ENCODE data around the gene PLCD3. TPM values are rescaled to one million over a fixed set of nuclear protein-coding genes. Genes with fewer than 3 reads are reported as not detected.

PLCD3 gene
- total and polyA plus RNA-seq, 2 of the 4 experiments (the other 2 are of a cell fraction) = 5.6 to 36.6 TPM

GRCh38 chr17:45148183-45149036 is 16.1 kb upstream of the PLCD3 start, which contains the start of gene HEXIM1:
Gene HEXIM1 (plus strand): TSS chr17:45148475. CDS start chr17:45149191, 716 bp downstream.
- TF ChIP-seq BHLHE40 (IDR thresholded peaks at IDR 0.05; ENCODE audit: low read depth, low read length) (no peak), POLR2A (IDR thresholded peaks at IDR 0.05; ENCODE audit: low read depth, low read length) (peak; percentile 100), CHD1 (IDR thresholded peaks at IDR 0.05; ENCODE audit: low read depth, low read length) (no peak), RCOR1 (IDR thresholded peaks at IDR 0.05; ENCODE audit: insufficient replicate concordance, low read length) (peak; percentile 88), MAZ (IDR thresholded peaks at IDR 0.05; ENCODE audit: borderline replicate concordance, low read depth, low read length) (peak; percentile 100), MXI1 (IDR thresholded peaks at IDR 0.05; ENCODE audit: borderline replicate concordance, low read depth, low read length) (0 out of 2 replicates have a peak, but pooled peaks have one; percentile 18)
- TF ChIP-seq, protein P1, sequence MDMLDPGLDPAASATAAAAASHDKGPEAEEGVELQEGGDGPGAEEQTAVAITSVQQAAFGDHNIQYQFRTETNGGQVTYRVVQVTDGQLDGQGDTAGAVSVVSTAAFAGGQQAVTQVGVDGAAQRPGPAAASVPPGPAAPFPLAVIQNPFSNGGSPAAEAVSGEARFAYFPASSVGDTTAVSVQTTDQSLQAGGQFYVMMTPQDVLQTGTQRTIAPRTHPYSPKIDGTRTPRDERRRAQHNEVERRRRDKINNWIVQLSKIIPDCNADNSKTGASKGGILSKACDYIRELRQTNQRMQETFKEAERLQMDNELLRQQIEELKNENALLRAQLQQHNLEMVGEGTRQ (IDR thresholded peaks at IDR 0.05; ENCODE audit: low read depth, low read length) = peak; percentile 24
- Histone ChIP-seq H3K23ac (ENCODE audit: low read depth, low read length) (peak within 1 kb of the TSS; percentile 89; the same call in 1 of the 2 replicates), H3K4ac (ENCODE audit: low read depth, low read length) (peak within 1 kb of the TSS; percentile 99), H3K9ac (ENCODE audit: low read depth, low read length) (peak within 1 kb of the TSS; percentile 94), H2BK5ac (ENCODE audit: low read depth, low read length, poor library complexity, severe bottlenecking) (peak within 1 kb of the TSS; percentile 93), H3K27me3 (ENCODE audit: control insufficient read depth, insufficient read depth, low read length) (no peaks in the 10 kb centered on the region), H4K5ac (ENCODE audit: low read depth, low read length) (peak within 1 kb of the TSS; percentile 72), H3K4me1 (ENCODE audit: control insufficient read depth, insufficient read depth, low read length) (peaks cover 17% of the 10 kb centered on the region), H3K9me1 (ENCODE audit: insufficient read depth, low read length) (peaks cover 15% of the 10 kb centered on the region), H3K36me3 (ENCODE audit: control insufficient read depth, insufficient read depth, low read length) (0 out of 2 replicates have a peak, but pooled peaks cover 2% of the 10 kb centered on the region), H2AK9ac (replicated peaks; ENCODE audit: low read depth, low read length, poor library complexity) (peak within 1 kb of the TSS; percentile 97), H4K8ac (ENCODE audit: low read depth in 2 of 2, low read length in 2 of 2) (peak within 1 kb of the TSS; percentile 77 to 96), H3K56ac (ENCODE audit: extremely low read depth, insufficient read depth, low read length) (peak within 1 kb of the TSS; percentile 98), H2AFZ (replicated peaks; ENCODE audit: low read length, poor library complexity) (peak within 1 kb of the TSS; percentile 84), H3K4me3 (ENCODE audit: insufficient read depth, low read depth, low read length) (peak within 1 kb of the TSS; percentile 56), H3K4me2 (ENCODE audit: low read depth, low read length) (peak within 1 kb of the TSS; percentile 78), H2BK120ac (ENCODE audit: low read depth, low read length) (peak within 1 kb of the TSS; percentile 94), H3K18ac (ENCODE audit: low read depth, low read length) (peak within 1 kb of the TSS; percentile 85), H2BK20ac (ENCODE audit: low read depth, low read length) (peak within 1 kb of the TSS; percentile 96), H4K20me1 (ENCODE audit: insufficient read depth, low read length) (peaks cover 37% of the 10 kb centered on the region), H2BK15ac (ENCODE audit: low read depth, low read length) (peak within 1 kb of the TSS; percentile 51; the same call in 2 of the 3 replicates), H3K14ac (replicated peaks; ENCODE audit: low read depth, low read length) (peak within 1 kb of the TSS; percentile 99), H3K79me1 (ENCODE audit: low read depth in 1 of 2, low read length in 2 of 2) (peaks cover 7 to 46% of the 10 kb centered on the region in 2 experiments; a peak in 2 of 4 replicates), H3K9me3 (ENCODE audit: control insufficient read depth, insufficient read depth, low read length) (no peaks in the 10 kb centered on the region), H4K91ac (ENCODE audit: insufficient read depth, low read depth, low read length) (peak within 1 kb of the TSS; percentile 89), H2AK5ac (ENCODE audit: low read depth, low read length) (peak within 1 kb of the TSS; percentile 93), H3K27ac (ENCODE audit: insufficient read depth, low read length) (peak within 1 kb of the TSS; percentile 94)
- DNase-seq (peak; percentile 99), ATAC-seq (ENCODE audit: low read depth) (peak; percentile 74)
- in situ Hi-C loops (cut with MboI; ENCODE audit: low sequenced_read_pairs) (no loop called here), intact Hi-C loops (cut with micrococcal nuclease) (loop anchor here (1.0 kb wide), 2 partner anchors 13 to 49 kb away; partner anchors contain the start of gene HEXIM2), dilution Hi-C loops (cut with HindIII; ENCODE audit: low sequenced_read_pairs, unreplicated experiment) (no loop called here)
- TSS peak; percentile 56 for BruUV-seq (replicated peaks)
- ChIA-PET POLR2A (ENCODE audit: unreplicated experiment) (interaction anchor here (0.5 to 4.9 kb wide), 12 partner anchors 10 to 234 kb away, joined by 3 to 53 read pairs (median 4); partner anchors contain the start of genes ACBD4, HEXIM2 and MAP3K14), CTCF (interaction anchor here (0.7 to 4.7 kb wide), 8 partner anchors 12 to 178 kb away, joined by 3 to 60 read pairs (median 6); partner anchors contain the start of genes ACBD4 and HEXIM2)
- 0% methylated on average over 36 of the region's 58 CpGs; no CpG with 5 or more reads in 1 of the 2 experiments for WGBS, 2 experiments (ENCODE audit: extremely low coverage in 2 of 2, insufficient read length in 1 of 2)
